ENCODE results near the gene LMX1A. TPM values are rescaled to one million over a fixed set of nuclear protein-coding genes. Genes with fewer than 3 reads are reported as not detected.

The LMX1A gene
- total RNA-seq, 4 donors from 2014 or later, result 0.29 to 0.33 TPM; not detected in 2

- H3K4me3 ChIP-seq (replicated peaks in 1 of 3), result no peak overlapping the region
- no peak overlapping the region for H3K27ac ChIP-seq
- no peaks in the 10 kb centered on the region for H3K9me3 ChIP-seq
- no peaks in the 10 kb centered on the region for H3K27me3 ChIP-seq
- no peak for DNase-seq
- H3K4me1 ChIP-seq, result no peaks in the 10 kb centered on the region
- intact Hi-C loops (cut with DNase I), result no loop called here
- H3K36me3 ChIP-seq, result no peaks in the 10 kb centered on the region
- TF ChIP-seq POLR2A (IDR thresholded peaks at IDR 0.05) (no peak), CTCF (IDR thresholded peaks at IDR 0.05) (no peak)
- 75 to 77% methylated on average over 3 of the region's 3 CpGs for WGBS, 2 donors
Measured at GRCh38 chr1:165281207-165281901, 75.2 kb downstream of the LMX1A start.

GRCh38 chr1:165279882-165280281, 76.6 kb downstream of the LMX1A start:
- H3K4me1 ChIP-seq, result no peaks in the 10 kb centered on the region
- no peak overlapping the region for H3K4me3 ChIP-seq (replicated peaks in 1 of 3)
- H3K27me3 ChIP-seq, result no peaks in the 10 kb centered on the region
- no peak for DNase-seq
- intact Hi-C loops (cut with DNase I), result no loop called here
- no peaks in the 10 kb centered on the region for H3K9me3 ChIP-seq
- 62 to 65% methylated on average over 9 of the region's 9 CpGs for WGBS, 2 donors
- no peaks in the 10 kb centered on the region for H3K36me3 ChIP-seq
- no peak overlapping the region for H3K27ac ChIP-seq
- no peak for TF ChIP-seq CTCF (IDR thresholded peaks at IDR 0.05)

GRCh38 chr1:165276314-165276713, 80.2 kb downstream of the LMX1A start:
- Histone ChIP-seq H3K4me1 (no peaks in the 10 kb centered on the region), H3K4me3 (replicated peaks in 1 of 3) (no peak overlapping the region), H3K36me3 (no peaks in the 10 kb centered on the region), H3K9me3 (no peaks in the 10 kb centered on the region), H3K27ac (no peak overlapping the region), H3K27me3 (no peaks in the 10 kb centered on the region)
- no peak for DNase-seq
- TF ChIP-seq CTCF (IDR thresholded peaks at IDR 0.05) (no peak), POLR2A (IDR thresholded peaks at IDR 0.05) (no peak)
- WGBS, 2 donors, result 64 to 74% methylated on average over 2 of the region's 2 CpGs
- intact Hi-C loops (cut with DNase I), result no loop called here

GRCh38 chr1:165265196-165265838, 91.2 kb downstream of the LMX1A start:
- intact Hi-C loops (cut with DNase I), result no loop called here
- TF ChIP-seq CTCF (IDR thresholded peaks at IDR 0.05) (no peak), POLR2A (IDR thresholded peaks at IDR 0.05) (no peak)
- Histone ChIP-seq H3K27ac (no peak overlapping the region), H3K4me3 (replicated peaks in 1 of 3) (no peak overlapping the region), H3K27me3 (no peaks in the 10 kb centered on the region), H3K9me3 (no peaks in the 10 kb centered on the region), H3K36me3 (no peaks in the 10 kb centered on the region), H3K4me1 (no peaks in the 10 kb centered on the region)
- no peak for DNase-seq
- 70 to 72% methylated on average over 3 of the region's 3 CpGs for WGBS, 2 donors

GRCh38 chr1:165259706-165260428, 96.6 kb downstream of the LMX1A start:
- Histone ChIP-seq H3K9me3 (no peaks in the 10 kb centered on the region), H3K27ac (no peak overlapping the region), H3K27me3 (no peaks in the 10 kb centered on the region), H3K36me3 (no peaks in the 10 kb centered on the region), H3K4me1 (no peaks in the 10 kb centered on the region), H3K4me3 (replicated peaks in 1 of 3) (no peak overlapping the region)
- TF ChIP-seq CTCF (IDR thresholded peaks at IDR 0.05), result no peak
- TF ChIP-seq POLR2A (IDR thresholded peaks at IDR 0.05), result no peak
- WGBS, 2 donors, result 54 to 66% methylated on average over 3 of the region's 3 CpGs
- intact Hi-C loops (cut with DNase I), result no loop called here
- no peak for DNase-seq
